ENCODE measurements around the gene PROCA1. TPM values are rescaled to one million over a fixed set of nuclear protein-coding genes. Genes with fewer than 3 reads are reported as not detected.

PROCA1 gene
- total RNA-seq, 2 donors from 2014 or later = 0.94 to 1.4 TPM

GRCh38 chr17:28675980-28676379 is 35.7 kb downstream of the PROCA1 start:
- Histone ChIP-seq H3K9me3 (no peaks in the 10 kb centered on the region), H3K4me1 (no peaks in the 10 kb centered on the region), H3K27ac (no peak overlapping the region), H3K36me3 (peaks cover 99% of the 10 kb centered on the region), H3K27me3 (no peaks in the 10 kb centered on the region), H3K4me3 (no peak overlapping the region)
- DNase-seq (ENCODE audit: low spot score) = no peak
- TF ChIP-seq, protein P1, sequence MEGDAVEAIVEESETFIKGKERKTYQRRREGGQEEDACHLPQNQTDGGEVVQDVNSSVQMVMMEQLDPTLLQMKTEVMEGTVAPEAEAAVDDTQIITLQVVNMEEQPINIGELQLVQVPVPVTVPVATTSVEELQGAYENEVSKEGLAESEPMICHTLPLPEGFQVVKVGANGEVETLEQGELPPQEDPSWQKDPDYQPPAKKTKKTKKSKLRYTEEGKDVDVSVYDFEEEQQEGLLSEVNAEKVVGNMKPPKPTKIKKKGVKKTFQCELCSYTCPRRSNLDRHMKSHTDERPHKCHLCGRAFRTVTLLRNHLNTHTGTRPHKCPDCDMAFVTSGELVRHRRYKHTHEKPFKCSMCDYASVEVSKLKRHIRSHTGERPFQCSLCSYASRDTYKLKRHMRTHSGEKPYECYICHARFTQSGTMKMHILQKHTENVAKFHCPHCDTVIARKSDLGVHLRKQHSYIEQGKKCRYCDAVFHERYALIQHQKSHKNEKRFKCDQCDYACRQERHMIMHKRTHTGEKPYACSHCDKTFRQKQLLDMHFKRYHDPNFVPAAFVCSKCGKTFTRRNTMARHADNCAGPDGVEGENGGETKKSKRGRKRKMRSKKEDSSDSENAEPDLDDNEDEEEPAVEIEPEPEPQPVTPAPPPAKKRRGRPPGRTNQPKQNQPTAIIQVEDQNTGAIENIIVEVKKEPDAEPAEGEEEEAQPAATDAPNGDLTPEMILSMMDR (IDR thresholded peaks at IDR 0.05) = no peak

GRCh38 chr17:28675490-28675889 is 36.2 kb downstream of the PROCA1 start:
- no peak overlapping the region for H3K4me3 ChIP-seq
- peaks cover 100% of the 10 kb centered on the region for H3K36me3 ChIP-seq
- no peaks in the 10 kb centered on the region for H3K27me3 ChIP-seq
- H3K27ac ChIP-seq = no peak overlapping the region
- no peak for DNase-seq (ENCODE audit: low spot score)
- H3K9me3 ChIP-seq = no peaks in the 10 kb centered on the region
- no peaks in the 10 kb centered on the region for H3K4me1 ChIP-seq
- TF ChIP-seq, protein P1 (IDR thresholded peaks at IDR 0.05) = no peak

DNA sequence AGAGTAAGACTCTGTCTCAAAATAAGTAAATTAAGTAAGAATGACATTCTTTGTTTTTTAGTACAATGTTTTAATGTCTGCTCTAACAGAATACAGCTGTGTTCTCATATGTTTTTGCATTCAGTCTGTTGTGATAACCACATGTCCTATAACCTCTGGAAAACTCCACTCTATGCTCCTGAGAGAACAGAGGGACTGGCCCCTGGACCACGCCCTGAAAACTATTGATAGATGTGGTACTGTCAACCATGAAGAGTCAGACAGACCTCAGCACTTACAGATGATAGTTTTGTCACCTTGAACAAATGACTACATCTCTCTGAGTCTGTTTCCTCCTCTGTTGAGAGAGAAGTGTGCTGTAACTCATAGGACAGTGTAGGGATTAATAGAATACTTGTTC is 41.8 kb downstream of the PROCA1 start:
- H3K27ac ChIP-seq = no peak overlapping the region
- no peaks in the 10 kb centered on the region for H3K9me3 ChIP-seq
- TF ChIP-seq, protein P1 (IDR thresholded peaks at IDR 0.05) = no peak
- H3K4me1 ChIP-seq = no peaks in the 10 kb centered on the region
- H3K4me3 ChIP-seq = no peak overlapping the region
- no peak for DNase-seq (ENCODE audit: low spot score)
- peaks cover 62% of the 10 kb centered on the region for H3K36me3 ChIP-seq
- no peaks in the 10 kb centered on the region for H3K27me3 ChIP-seq

DNA sequence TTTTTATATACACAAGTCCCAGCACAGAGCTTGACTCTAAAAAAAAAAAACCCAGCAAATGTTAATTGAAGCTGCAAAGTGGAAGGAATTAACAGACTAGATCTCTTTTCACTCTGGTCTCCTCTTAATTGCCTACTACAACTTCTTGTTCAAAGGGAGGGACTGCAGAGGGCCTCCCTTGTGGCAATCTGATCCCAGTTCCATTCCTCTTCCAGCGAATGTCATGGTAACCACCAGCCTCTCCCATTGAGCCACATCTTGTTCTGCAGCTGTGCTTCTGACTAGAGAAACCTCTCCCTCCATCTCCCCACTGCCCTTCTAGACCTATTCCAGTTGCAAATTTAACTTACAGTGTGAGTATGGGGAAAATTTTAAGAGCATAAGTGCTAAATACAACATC is 43.8 kb downstream of the PROCA1 start:
- Histone ChIP-seq H3K4me3 (no peak overlapping the region), H3K36me3 (peaks cover 42% of the 10 kb centered on the region), H3K27ac (no peak overlapping the region), H3K4me1 (peaks cover 0 to 17% of the 10 kb centered on the region in 2 donors), H3K27me3 (no peaks in the 10 kb centered on the region), H3K9me3 (no peaks in the 10 kb centered on the region)
- TF ChIP-seq, protein P1 (IDR thresholded peaks at IDR 0.05) = no peak
- no peak for DNase-seq (ENCODE audit: low spot score)

GRCh38 chr17:28665994-28666393 is 45.7 kb downstream of the PROCA1 start:
- Histone ChIP-seq H3K27me3 (no peaks in the 10 kb centered on the region), H3K4me1 (peaks cover 0 to 24% of the 10 kb centered on the region in 2 donors), H3K27ac (no peak overlapping the region), H3K4me3 (no peak overlapping the region), H3K9me3 (no peaks in the 10 kb centered on the region), H3K36me3 (peaks cover 23% of the 10 kb centered on the region)
- TF ChIP-seq, protein P1 (IDR thresholded peaks at IDR 0.05) = no peak
- no peak for DNase-seq (ENCODE audit: low spot score)

GRCh38 chr17:28663723-28664122 is 48.0 kb downstream of the PROCA1 start:
- Histone ChIP-seq H3K27ac (no peak overlapping the region), H3K9me3 (no peaks in the 10 kb centered on the region), H3K36me3 (peaks cover 21% of the 10 kb centered on the region), H3K4me3 (no peak overlapping the region), H3K4me1 (peaks cover 0 to 34% of the 10 kb centered on the region in 2 donors), H3K27me3 (no peaks in the 10 kb centered on the region)
- no peak for DNase-seq (ENCODE audit: low spot score)
- TF ChIP-seq, protein P1 (IDR thresholded peaks at IDR 0.05) = no peak

Data from right atrium auricular region (tissue), 2 donors.